Measurements from ENCODE around the gene CACNA1C. TPM values are rescaled to one million over a fixed set of nuclear protein-coding genes. Genes with fewer than 3 reads are reported as not detected.

The CACNA1C gene
- total and polyA plus RNA-seq, 4 donors, result 14.8 to 22.2 (median 18.3) TPM

- Histone ChIP-seq H3K36me3 (ENCODE audit: control insufficient read depth, insufficient read depth, low read length) (peaks cover 23% of the 10 kb centered on the region), H3K4me3 (ENCODE audit: low read depth, low read length) (no peak overlapping the region), H3K9me3 (ENCODE audit: control insufficient read depth, insufficient read depth, low read length) (no peaks in the 10 kb centered on the region), H3K27ac (ENCODE audit: low read depth, low read length) (no peak overlapping the region), H3K4me1 (ENCODE audit: control insufficient read depth, insufficient read depth, low read length) (peaks cover 25% of the 10 kb centered on the region), H3K27me3 (ENCODE audit: control insufficient read depth, insufficient read depth, low read length) (no peaks in the 10 kb centered on the region)
- WGBS (ENCODE audit: insufficient coverage), result 83% methylated on average over 8 of the region's 11 CpGs
- DNase-seq (ENCODE audit: low read depth in 4 of 6, low spot score in 6 of 6), result no peak
Measured at GRCh38 chr12:2627835-2628191, 575.0 kb downstream of the CACNA1C start.

- Histone ChIP-seq H3K4me3 (ENCODE audit: low read depth, low read length) (no peak overlapping the region), H3K9me3 (ENCODE audit: control insufficient read depth, insufficient read depth, low read length) (no peaks in the 10 kb centered on the region), H3K27ac (ENCODE audit: low read depth, low read length) (no peak overlapping the region), H3K27me3 (ENCODE audit: control insufficient read depth, insufficient read depth, low read length) (no peaks in the 10 kb centered on the region), H3K4me1 (ENCODE audit: control insufficient read depth, insufficient read depth, low read length) (peaks cover 25% of the 10 kb centered on the region), H3K36me3 (ENCODE audit: control insufficient read depth, insufficient read depth, low read length) (peaks cover 25% of the 10 kb centered on the region)
- WGBS (ENCODE audit: insufficient coverage), result 94% methylated on average over 4 of the region's 6 CpGs
- DNase-seq (ENCODE audit: low read depth in 4 of 6, low spot score in 6 of 6), result no peak
Measured at GRCh38 chr12:2628401-2628800, 575.6 kb downstream of the CACNA1C start.

- Histone ChIP-seq H3K9me3 (ENCODE audit: control insufficient read depth, insufficient read depth, low read length) (no peaks in the 10 kb centered on the region), H3K27ac (ENCODE audit: low read depth, low read length) (no peak overlapping the region)
- WGBS (ENCODE audit: insufficient coverage), result no CpG with 5 or more reads among the region's 5 CpGs
Measured at GRCh38 chr12:2629051-2629450, 576.3 kb downstream of the CACNA1C start.

GRCh38 chr12:2631653-2632350 is 579.0 kb downstream of the CACNA1C start:
- no peak for DNase-seq (ENCODE audit: low read depth in 4 of 6, low spot score in 6 of 6)
- H3K27me3 ChIP-seq (ENCODE audit: control insufficient read depth, insufficient read depth, low read length), result no peaks in the 10 kb centered on the region
- H3K9me3 ChIP-seq (ENCODE audit: control insufficient read depth, insufficient read depth, low read length), result no peaks in the 10 kb centered on the region
- peaks cover 27% of the 10 kb centered on the region for H3K36me3 ChIP-seq (ENCODE audit: control insufficient read depth, insufficient read depth, low read length)
- no peak overlapping the region for H3K27ac ChIP-seq (ENCODE audit: low read depth, low read length)
- H3K4me1 ChIP-seq (ENCODE audit: control insufficient read depth, insufficient read depth, low read length), result peaks cover 12% of the 10 kb centered on the region
- no peak overlapping the region for H3K4me3 ChIP-seq (ENCODE audit: low read depth, low read length)
- WGBS (ENCODE audit: insufficient coverage), result 58% methylated on average over 3 of the region's 16 CpGs

More at GRCh38 chr12:2629051-2629450, 576.3 kb downstream of the CACNA1C start:
- peaks cover 25% of the 10 kb centered on the region for H3K36me3 ChIP-seq (ENCODE audit: control insufficient read depth, insufficient read depth, low read length)
- peaks cover 25% of the 10 kb centered on the region for H3K4me1 ChIP-seq (ENCODE audit: control insufficient read depth, insufficient read depth, low read length)
- no peak for DNase-seq (ENCODE audit: low read depth in 4 of 6, low spot score in 6 of 6)
- H3K4me3 ChIP-seq (ENCODE audit: low read depth, low read length), result no peak overlapping the region
- no peaks in the 10 kb centered on the region for H3K27me3 ChIP-seq (ENCODE audit: control insufficient read depth, insufficient read depth, low read length)

- 97% methylated on average over 4 of the region's 16 CpGs for WGBS (ENCODE audit: insufficient coverage)
- DNase-seq (ENCODE audit: low read depth in 4 of 6, low spot score in 6 of 6), result no peak
- Histone ChIP-seq H3K9me3 (ENCODE audit: control insufficient read depth, insufficient read depth, low read length) (no peaks in the 10 kb centered on the region), H3K36me3 (ENCODE audit: control insufficient read depth, insufficient read depth, low read length) (peaks cover 20% of the 10 kb centered on the region), H3K4me3 (ENCODE audit: low read depth, low read length) (no peak overlapping the region), H3K27me3 (ENCODE audit: control insufficient read depth, insufficient read depth, low read length) (no peaks in the 10 kb centered on the region), H3K4me1 (ENCODE audit: control insufficient read depth, insufficient read depth, low read length) (no peaks in the 10 kb centered on the region), H3K27ac (ENCODE audit: low read depth, low read length) (no peak overlapping the region)
Measured at GRCh38 chr12:2633176-2633824, 580.5 kb downstream of the CACNA1C start.

- H3K4me3 ChIP-seq (ENCODE audit: low read depth, low read length), result no peak overlapping the region
- 88% methylated on average over 8 of the region's 15 CpGs for WGBS (ENCODE audit: insufficient coverage)
- no peak overlapping the region for H3K27ac ChIP-seq (ENCODE audit: low read depth, low read length)
- H3K27me3 ChIP-seq (ENCODE audit: control insufficient read depth, insufficient read depth, low read length), result no peaks in the 10 kb centered on the region
- H3K4me1 ChIP-seq (ENCODE audit: control insufficient read depth, insufficient read depth, low read length), result no peaks in the 10 kb centered on the region
- no peak for DNase-seq (ENCODE audit: low read depth in 4 of 6, low spot score in 6 of 6)
- no peaks in the 10 kb centered on the region for H3K9me3 ChIP-seq (ENCODE audit: control insufficient read depth, insufficient read depth, low read length)
- peaks cover 24% of the 10 kb centered on the region for H3K36me3 ChIP-seq (ENCODE audit: control insufficient read depth, insufficient read depth, low read length)
Measured at GRCh38 chr12:2633825-2634200, 581.0 kb downstream of the CACNA1C start.

GRCh38 chr12:2634471-2634870 is 581.7 kb downstream of the CACNA1C start:
- Histone ChIP-seq H3K36me3 (ENCODE audit: control insufficient read depth, insufficient read depth, low read length) (peaks cover 26% of the 10 kb centered on the region), H3K9me3 (ENCODE audit: control insufficient read depth, insufficient read depth, low read length) (no peaks in the 10 kb centered on the region), H3K27me3 (ENCODE audit: control insufficient read depth, insufficient read depth, low read length) (no peaks in the 10 kb centered on the region), H3K4me1 (ENCODE audit: control insufficient read depth, insufficient read depth, low read length) (no peaks in the 10 kb centered on the region), H3K4me3 (ENCODE audit: low read depth, low read length) (no peak overlapping the region), H3K27ac (ENCODE audit: low read depth, low read length) (no peak overlapping the region)
- DNase-seq (ENCODE audit: low read depth in 4 of 6, low spot score in 6 of 6), result no peak
- no CpG with 5 or more reads among the region's 2 CpGs for WGBS (ENCODE audit: insufficient coverage)

GRCh38 chr12:2636741-2637340 is 584.1 kb downstream of the CACNA1C start:
- Histone ChIP-seq H3K27ac (ENCODE audit: low read depth, low read length) (no peak overlapping the region), H3K9me3 (ENCODE audit: control insufficient read depth, insufficient read depth, low read length) (no peaks in the 10 kb centered on the region), H3K4me1 (ENCODE audit: control insufficient read depth, insufficient read depth, low read length) (peaks cover 10% of the 10 kb centered on the region), H3K27me3 (ENCODE audit: control insufficient read depth, insufficient read depth, low read length) (no peaks in the 10 kb centered on the region), H3K36me3 (ENCODE audit: control insufficient read depth, insufficient read depth, low read length) (peaks cover 34% of the 10 kb centered on the region), H3K4me3 (ENCODE audit: low read depth, low read length) (no peak overlapping the region)
- DNase-seq (ENCODE audit: low read depth in 4 of 6, low spot score in 6 of 6), result peak in 1 of 6 donors; percentile 44
- 88% methylated on average over 2 of the region's 7 CpGs for WGBS (ENCODE audit: insufficient coverage)

GRCh38 chr12:2637371-2637770 is 584.6 kb downstream of the CACNA1C start:
- peaks cover 10% of the 10 kb centered on the region for H3K4me1 ChIP-seq (ENCODE audit: control insufficient read depth, insufficient read depth, low read length)
- WGBS (ENCODE audit: insufficient coverage), result 91% methylated on average over 6 of the region's 8 CpGs
- no peak overlapping the region for H3K27ac ChIP-seq (ENCODE audit: low read depth, low read length)
- no peak for DNase-seq (ENCODE audit: low read depth in 4 of 6, low spot score in 6 of 6)
- H3K4me3 ChIP-seq (ENCODE audit: low read depth, low read length), result no peak overlapping the region
- H3K36me3 ChIP-seq (ENCODE audit: control insufficient read depth, insufficient read depth, low read length), result peaks cover 34% of the 10 kb centered on the region
- no peaks in the 10 kb centered on the region for H3K27me3 ChIP-seq (ENCODE audit: control insufficient read depth, insufficient read depth, low read length)
- no peaks in the 10 kb centered on the region for H3K9me3 ChIP-seq (ENCODE audit: control insufficient read depth, insufficient read depth, low read length)
